Activated T-cell treated with anti-CD3 and anti-CD28 coated beads, Interleukin-2, amount 50 U/mL, for 48 hours (primary cell): Measurements from ENCODE around the gene TYR.
"Not testable (repeated sequence)": the region's sequence is repeated elsewhere in the genome, so short reads cannot be mapped to it uniquely, and the experiment has no call there.

Experiments
- DNase-seq, 2 experiments: peaks; one replicate each; pipeline ENCODE4 v3.0.0-alpha.2; 2020

TYR gene

DNA sequence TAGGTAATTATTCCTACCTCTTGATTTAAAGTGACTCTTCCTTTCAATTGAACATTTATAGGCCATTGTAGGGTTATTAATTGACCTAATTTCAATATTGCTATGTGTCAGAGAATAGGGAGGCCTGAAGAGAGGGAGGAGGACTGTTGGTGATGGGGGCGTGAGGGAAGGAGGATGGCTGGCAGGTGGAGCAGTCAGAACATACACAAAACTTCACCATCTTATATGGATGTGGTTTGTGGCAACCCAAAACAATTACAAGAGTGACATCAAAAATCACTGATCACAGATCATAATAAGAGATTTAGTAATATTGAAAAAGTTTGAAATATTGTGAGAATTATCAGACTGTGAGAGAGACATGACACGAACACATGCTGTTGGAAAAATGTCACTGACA lies 95.5 kb downstream of the TYR start:
- peak; percentile 14 to 15 for DNase-seq

DNA sequence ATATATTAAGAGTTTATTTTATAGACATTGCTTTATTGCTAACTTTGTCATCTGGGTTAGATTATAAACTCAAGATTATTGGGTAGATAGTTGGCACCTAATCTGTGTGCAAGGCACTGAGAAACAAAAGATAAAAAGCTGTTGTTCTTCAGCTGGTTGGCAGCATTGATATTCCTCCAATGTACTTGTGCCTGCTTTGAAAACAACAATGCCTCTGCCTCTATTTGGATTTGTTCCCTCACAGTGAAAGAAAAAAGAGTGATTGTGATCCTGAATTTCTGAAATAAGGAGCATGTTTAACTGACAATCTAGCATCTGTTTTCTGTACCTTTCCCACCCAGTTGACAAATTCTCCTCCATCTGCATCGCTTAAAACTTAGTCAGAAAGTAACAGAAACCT lies 98.3 kb downstream of the TYR start:
- DNase-seq = no peak

DNA sequence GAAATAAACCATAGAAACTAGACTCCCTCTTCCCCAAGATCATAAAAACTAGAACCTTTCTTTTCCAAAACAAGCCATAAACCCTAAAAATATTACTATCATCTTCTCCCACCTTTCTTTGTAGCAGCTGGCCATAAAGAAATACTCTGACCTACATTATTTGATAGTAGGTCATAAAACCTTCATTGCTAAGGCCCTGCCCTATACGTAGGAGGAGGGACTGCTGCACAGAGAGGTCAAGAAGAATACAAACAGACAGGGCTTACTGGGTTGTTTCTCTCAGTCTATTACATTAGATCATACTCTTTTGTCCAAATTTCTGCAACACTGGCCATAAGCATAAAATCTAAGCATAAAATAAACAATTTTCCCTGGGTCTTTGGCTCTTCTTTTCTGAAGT lies 101.5 kb downstream of the TYR start:
- no peak for DNase-seq

DNA sequence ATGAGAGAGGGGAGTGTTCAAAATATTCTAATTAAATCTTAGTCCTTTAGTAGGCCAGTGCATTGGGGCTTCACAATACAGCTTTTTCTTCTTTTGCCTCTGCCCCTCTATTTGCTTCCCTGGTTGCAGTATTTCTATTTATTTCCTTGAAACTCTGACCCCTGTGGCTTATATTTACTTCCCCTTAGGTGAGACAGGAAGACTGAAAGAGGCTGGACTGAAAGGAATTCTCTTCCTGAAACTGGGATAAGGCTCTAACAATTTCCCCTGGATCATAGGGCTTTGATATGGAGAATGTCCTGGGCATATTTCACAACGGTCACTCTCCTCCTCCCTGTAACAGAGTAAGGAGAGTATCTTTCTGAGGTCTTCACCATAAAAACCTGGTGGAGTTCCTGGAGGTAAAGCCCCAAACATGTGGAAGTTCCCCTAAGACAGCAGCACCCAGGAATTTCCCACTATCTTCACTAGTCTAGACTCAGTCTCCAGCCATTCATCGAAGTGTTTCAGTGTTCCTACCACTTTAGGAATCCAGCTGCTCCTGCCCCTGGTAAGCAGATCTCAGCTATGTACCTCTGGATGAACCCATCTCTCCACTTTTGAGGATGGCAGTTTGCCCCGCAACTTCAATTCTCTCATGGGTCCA lies 103.5 kb downstream of the TYR start:
- DNase-seq = not testable (repeated sequence)

DNA sequence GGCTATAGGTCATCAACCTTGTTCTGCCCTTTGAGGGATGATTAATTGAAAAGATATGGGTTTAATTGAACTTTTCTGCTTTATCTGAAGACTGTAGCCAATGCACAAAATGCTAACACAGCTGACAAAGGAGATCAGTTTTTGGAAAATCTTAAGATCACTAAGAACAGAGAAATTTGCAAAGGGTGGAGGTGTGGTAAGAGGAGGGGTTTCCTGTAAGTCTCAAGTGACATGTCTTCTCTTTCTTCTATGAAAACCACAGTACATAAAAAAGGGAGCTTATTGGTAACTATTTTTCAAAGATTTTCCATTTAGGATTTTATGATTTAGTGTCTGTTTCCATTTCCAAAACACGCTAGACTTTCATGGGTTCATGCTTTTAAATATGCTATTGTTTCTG lies 108.9 kb downstream of the TYR start:
- DNase-seq = not testable (repeated sequence)

DNA sequence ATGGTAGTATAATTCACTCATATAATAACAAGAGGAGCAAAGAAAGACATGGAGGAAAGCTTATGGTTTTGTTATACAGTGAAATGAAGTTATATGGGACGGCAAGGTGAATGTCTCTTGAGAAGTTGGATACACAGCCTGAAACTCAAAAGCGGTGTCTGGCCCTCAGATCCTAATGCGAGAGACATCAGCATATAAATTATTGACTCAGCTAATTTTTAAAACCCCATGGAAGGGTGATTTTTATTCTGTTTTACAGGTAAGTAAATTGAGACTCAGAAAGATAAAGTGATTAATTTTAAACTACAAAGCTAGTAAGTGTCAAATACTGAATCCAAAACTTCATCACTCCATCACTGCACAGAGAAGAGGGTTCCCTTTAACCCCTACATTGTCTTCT lies 110.3 kb downstream of the TYR start:
- not testable (repeated sequence) for DNase-seq

DNA sequence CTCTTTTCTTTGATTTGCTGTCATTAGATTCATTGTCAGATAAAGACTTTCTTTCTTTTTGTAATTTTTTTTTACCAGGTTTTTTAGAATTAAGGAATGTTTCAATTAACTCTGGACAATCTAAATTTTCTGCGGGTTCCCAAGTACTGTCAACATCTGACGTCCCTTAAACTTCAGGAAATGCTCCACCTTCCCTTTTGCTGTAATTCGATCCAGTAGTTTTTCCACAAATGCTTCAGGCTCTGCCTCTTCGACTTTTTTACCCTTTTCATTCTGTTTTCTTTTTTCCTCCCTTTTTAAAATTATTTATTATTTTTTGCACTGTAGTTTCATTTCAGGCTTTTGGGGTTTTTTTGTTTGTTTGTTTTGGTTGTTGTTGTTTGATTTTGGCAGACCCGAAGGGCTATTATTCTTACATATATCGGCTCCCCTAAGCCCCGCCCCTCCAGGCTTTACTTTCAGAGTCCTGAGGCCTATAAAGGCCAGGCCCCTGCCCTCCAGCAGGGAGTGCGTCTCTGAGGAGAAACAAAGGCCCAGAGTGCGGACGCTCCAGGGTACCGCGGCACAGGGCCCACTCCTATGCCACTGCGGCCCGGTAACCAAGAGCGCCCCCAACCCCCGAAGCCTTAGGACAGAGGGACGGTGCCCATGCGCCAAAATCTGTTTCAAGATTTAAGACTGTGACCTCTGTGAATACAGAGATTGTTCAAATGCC lies 116.4 kb downstream of the TYR start:
- DNase-seq = no peak

DNA sequence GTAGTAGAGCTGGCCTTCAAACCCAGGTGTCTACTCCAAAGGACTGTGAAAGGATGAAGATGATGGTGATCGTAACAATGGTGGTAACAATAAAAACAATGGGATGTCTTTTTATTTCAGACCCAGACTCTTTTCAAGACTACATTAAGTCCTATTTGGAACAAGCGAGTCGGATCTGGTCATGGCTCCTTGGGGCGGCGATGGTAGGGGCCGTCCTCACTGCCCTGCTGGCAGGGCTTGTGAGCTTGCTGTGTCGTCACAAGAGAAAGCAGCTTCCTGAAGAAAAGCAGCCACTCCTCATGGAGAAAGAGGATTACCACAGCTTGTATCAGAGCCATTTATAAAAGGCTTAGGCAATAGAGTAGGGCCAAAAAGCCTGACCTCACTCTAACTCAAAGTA lies 117.3 kb downstream of the TYR start:
- DNase-seq = not testable (repeated sequence)

DNA sequence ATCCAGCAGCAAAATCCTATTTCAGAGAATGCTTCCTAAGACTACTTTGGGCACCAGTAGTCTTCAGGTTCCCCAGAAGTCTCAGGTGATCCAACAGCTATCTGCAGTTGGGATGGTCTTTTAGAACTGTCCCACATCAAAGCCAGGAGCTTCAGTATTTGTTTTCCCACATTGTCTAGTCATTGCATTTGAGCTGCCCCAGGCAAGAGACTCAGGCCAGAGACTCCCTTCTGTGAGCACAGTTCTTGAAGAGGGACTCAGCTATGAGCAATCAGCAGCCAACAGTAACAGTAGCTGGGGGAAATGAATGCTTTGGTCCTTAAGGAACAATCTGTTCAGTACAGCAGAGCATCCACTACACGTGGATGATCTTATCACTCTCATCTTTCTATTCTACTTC lies 125.4 kb downstream of the TYR start:
- not testable (repeated sequence) for DNase-seq

DNA sequence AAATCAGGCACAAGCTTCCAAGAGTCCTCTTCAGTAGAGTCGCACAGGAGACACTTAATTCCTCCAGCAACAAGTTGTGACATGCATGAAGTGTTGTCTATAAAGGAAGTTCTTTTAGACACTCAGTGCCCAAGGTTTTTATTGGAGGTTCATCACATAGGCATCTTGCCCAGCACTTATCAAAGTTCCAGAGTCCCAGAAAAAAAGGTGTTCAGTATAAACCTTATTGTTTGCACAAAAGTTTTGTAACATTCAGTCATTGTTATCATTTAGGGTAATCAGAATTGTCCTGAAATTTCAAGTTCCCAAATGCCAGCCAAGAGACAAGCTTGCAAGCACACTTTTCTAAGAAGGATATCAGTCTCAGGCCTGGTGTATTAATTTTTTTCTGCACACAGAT lies 130.6 kb downstream of the TYR start:
- DNase-seq = not testable (repeated sequence)

DNA sequence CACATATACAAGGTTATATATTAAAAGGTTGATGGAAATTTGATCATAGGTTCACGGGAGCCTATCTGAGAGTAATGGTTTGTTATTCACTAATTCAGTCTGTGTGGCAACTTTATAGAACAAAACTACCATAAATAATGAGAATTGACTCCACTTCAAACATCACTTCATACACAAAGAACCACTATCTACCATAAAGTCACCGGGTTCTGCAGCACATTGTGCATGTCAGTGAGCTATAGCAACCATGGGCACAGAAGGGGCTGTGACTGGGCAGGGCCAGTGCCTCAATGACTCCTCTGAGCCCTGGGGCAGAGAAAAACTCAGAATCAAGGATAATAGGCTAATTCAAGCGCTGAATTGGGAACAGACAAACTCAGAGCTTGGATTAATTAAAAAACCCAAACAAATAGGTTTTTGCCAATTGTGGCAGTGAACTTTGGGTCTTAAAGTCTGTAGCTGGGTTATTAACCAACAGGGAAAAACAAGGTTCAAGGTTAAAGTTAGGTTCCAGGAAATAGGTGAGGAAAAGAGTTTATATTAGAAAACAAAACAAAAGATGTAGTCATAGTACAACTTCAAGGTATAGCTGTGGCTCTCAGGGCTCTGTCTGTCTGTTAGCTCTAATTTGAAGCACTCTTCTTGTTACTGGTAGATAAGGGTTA lies 131.8 kb downstream of the TYR start:
- not testable (repeated sequence) for DNase-seq

DNA sequence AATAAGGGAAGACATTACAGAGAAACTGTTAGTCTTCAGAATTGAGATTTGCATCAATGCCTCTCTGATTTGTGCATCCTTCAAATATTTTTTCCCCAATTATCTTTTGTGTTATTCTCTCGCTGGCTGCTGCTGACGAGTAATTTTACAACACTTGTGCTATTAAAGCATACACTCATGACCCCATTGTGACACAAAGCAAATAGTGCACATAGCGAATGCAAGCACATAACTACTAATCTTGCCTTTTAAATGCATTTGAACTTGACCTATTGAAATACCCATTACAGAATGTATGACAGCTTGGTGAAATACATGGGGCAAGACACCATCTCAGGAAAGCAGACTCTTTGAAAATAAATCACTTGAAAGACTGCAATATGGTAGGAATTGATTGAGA lies 132.9 kb downstream of the TYR start:
- not testable (repeated sequence) for DNase-seq

DNA sequence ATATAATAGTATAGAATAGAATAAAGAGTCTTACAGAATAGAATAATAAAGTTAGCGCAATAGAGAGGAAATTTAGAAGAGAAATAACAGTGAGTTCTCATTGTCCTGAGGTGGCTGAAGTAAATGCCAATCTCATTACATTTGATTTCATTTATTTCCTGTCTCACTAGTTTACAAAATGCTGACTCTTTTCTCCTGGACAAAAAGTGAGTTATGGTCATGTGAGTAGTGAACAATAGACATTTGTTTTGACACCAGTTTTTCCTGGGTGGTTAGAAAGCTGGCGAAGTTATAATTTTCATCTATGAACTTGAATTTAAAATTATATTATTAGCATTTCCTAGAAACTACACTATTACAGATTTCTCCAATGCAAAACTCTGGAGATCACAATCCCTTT lies 143.7 kb downstream of the TYR start:
- DNase-seq = no peak

DNA sequence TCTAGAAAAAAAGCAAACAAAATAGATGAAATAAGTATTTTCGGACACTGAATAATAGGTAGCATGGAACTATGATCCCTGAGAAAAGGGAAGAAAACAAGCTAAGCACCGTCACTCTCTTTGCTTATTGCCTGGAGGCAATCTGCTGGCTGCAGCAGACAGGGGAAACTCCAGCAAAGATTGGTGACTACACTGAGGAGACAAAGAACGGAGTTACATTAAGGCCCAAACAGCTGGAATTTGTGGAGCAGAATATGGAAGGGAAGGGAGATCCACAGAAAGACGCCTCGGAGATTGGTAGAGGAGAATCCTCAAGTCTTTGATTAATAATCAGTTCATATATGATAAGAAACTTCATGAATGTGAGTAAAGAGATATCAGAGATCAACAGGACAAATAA lies 150.2 kb downstream of the TYR start:
- no peak for DNase-seq

DNA sequence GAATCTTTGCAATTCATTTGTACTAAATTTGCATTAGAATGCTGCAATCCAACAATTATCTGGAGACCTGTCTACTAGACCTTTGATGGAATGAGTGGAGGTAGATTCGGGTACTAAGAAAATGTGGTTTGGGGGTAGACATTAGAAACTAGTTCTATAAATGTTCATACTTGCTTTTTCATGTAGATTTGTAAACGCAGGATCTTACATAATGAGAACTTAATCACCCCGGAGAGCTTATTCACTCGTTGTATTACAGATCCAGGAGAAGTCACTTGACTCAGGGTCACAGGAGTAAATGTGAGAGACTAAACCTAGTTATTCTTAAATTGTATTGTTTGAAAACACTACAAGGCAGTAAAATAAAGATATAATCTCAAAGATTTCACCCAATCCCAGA lies 154.3 kb downstream of the TYR start:
- not testable (repeated sequence) for DNase-seq

DNA sequence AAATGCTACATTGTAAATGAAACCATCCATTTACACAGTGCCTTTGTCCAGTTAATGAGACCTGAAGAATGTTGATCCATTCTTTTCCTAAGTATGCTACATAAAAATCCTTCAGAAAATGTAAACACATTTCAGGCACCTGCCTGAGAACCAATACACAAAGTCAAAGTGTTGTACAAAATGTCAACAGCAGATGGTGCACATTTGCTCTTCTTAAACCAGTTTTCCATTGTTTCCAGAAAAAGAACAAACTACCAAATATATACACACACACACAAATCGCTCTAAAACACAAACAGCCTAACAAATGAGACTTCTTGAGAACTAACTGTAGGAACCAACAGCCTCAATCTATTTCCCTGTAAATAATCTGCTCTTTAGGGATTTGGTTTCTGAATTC lies 156.0 kb downstream of the TYR start:
- not testable (repeated sequence) for DNase-seq

DNA sequence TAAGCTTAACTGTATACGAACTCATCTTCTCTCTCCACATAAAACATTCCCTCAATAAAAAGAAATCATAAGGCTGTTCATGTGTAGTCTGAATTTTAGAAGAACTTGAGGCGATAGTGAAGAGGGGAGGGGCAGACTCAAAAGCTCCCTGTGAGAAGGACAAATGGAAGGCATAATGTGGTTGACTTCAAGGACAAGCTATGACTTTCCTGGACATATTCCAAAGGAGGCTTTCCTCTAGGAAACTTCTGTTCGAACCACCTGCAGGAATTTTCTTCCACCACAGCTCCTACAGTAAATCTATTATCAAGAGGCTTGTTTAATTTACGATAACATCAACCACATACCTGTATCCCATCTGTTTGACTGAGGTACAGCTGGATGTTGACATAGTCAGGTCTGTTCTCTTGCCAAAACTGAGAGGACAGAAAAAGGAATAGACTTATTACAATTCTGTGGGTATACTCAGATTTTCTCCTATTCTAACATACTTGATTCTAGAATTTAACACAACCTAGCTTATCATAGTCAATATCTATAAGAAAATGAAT lies 159.5 kb downstream of the TYR start:
- not testable (repeated sequence) for DNase-seq

DNA sequence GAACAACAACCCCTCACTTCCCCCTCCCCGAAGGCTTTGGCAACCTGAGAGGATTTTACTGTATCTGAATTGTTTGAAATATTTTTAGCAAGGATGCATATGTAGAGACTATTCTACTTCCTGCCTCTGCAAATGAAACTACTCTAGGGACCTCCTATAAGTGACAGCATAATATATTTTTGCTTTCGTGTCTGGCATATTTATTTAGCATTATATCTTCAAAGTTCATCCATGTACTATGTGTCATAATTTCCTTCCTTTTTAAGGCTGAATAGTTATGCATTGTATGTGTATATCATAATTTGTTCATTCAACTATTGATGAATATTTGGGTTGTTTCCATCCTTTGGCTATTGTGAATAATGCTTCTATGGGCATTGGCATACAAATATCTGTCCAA lies 160.4 kb downstream of the TYR start:
- DNase-seq = not testable (repeated sequence)

DNA sequence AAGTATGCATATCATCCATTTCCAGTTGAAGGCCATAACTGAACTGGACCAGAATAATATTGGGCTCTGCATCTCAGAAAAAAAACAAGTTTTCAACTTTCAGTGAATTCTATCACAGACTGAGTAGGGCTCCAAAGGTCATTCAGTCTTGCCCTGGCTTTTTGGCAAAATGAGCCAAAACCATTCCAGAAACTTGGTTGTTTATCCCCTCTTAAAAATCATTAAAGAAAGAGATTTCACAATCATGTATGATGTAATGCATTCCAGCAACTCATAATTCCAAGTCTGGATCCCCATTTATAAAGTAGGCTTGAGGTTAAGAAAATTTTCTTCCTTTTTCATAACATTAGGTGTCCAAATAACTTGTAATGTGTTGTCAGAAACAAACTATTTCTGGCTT lies 162.8 kb downstream of the TYR start:
- DNase-seq = not testable (repeated sequence)

DNA sequence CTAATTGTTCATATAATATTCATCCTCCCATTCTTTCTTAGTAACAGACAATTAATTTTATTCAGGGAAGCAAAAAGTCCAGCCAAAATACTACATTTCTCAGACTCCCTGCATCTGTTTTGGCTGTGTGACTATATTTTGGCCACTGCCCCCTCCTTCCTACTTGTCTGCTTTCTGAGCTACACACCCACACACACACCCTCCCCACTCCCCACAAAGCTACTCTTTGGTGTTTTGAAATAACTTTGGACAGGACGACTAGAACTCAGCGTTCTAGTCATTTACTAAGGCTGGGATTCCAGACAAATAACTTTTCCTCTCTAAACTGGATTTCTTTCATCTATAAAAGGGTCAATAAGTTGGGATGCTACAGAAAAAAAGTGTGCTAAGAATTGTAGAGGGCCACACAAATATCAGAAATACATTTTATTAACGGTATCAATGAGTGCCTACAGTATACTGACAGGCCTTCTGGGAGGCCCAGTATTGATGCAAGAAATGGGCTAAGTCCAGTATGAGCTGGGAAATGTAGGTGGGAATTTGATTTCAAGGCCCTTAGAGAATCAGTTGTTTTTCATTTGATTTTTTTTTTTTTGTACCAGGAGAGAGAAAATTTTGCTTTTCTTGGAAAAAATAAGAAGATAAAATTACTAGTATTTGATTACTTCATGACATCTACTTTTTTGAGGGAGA lies 165.4 kb downstream of the TYR start:
- DNase-seq = not testable (repeated sequence)
